HepG2 (cell line): ENCODE results near the gene GRID1.

ENCODE experiments used
- POLR2G ChIP-seq: fragments of 200-400 bp; formaldehyde crosslinking; IDR thresholded peaks from 2 replicates; pipeline ENCODE4 v1.6.1; 2018; ENCODE audit warnings: mild to moderate bottlenecking, low read depth, low read length, moderate library complexity
- REPIN1 ChIP-seq: sonication (generic); formaldehyde crosslinking; IDR thresholded peaks from 2 replicates; pipeline ENCODE4 v1.8.0; 2022; ENCODE audit warnings: missing genetic modification reagents, low read depth, mild to moderate bottlenecking, borderline replicate concordance

DNA sequence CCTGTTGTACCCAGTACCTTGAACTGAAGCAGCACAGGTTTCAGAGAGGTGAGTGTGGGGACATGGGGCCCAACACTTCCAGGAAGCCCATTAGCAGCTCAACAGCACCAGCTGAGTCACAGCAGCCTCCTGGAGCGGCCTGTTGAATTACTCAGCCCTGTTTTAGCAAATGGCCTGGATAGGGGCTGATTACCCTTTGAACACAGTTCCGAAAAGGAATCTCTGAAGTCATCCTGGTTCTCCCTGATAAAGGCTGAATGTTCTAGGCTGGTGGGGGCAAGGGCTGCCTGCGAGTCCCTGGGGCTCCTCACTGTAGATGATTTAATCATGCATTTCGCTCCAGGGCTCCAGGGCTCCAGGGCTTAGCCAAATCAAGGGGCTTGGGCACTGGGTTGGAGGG is 287.5 kb downstream of the GRID1 start:
- no peak for TF ChIP-seq REPIN1 (CRISPR knock-in tag)
- TF ChIP-seq POLR2G, result no peak
